ENCODE measurements around the gene HAPLN1. TPM values are rescaled to one million over a fixed set of nuclear protein-coding genes. Genes with fewer than 3 reads are reported as not detected.

The HAPLN1 gene
- polyA plus RNA-seq, 1 experiment = not detected

- no peak for DNase-seq (ENCODE audit: low read depth, low spot score)
- Histone ChIP-seq H3K27me3 (ENCODE audit: control insufficient read depth, insufficient read depth, low read length) (peaks cover 4% of the 10 kb centered on the region), H3K27ac (ENCODE audit: low read depth, low read length) (no peak overlapping the region), H3K4me3 (ENCODE audit: low read depth, low read length) (no peak overlapping the region), H3K9me3 (ENCODE audit: control insufficient read depth, insufficient read depth, low read length) (no peaks in the 10 kb centered on the region)
- POLR2A ChIA-PET = no interaction called here
- CTCF ChIA-PET = interaction anchor here (0.5 to 2.0 kb wide), 24 partner anchors 9 to 1465 kb away, joined by 3 to 10 read pairs (median 4); partner anchors contain the start of gene HAPLN1
- TF ChIP-seq CTCF (IDR thresholded peaks at IDR 0.05; ENCODE audit: low read depth, low read length) = peak; percentile 74
These were observed 8.6 kb downstream of the HAPLN1 start for GRCh38 chr5:83711982-83712601.

GRCh38 chr5:83709973-83710372, 10.7 kb downstream of the HAPLN1 start:
- no peak for DNase-seq (ENCODE audit: low read depth, low spot score)
- CTCF ChIA-PET = interaction anchor here (0.6 to 0.7 kb wide), 2 partner anchors 14 to 1638 kb away, joined by 3 read pairs; no protein-coding TSS in a partner anchor
- H3K27ac ChIP-seq (ENCODE audit: low read depth, low read length) = no peak overlapping the region
- no peak overlapping the region for H3K4me3 ChIP-seq (ENCODE audit: low read depth, low read length)
- peaks cover 4% of the 10 kb centered on the region for H3K27me3 ChIP-seq (ENCODE audit: control insufficient read depth, insufficient read depth, low read length)
- TF ChIP-seq CTCF (IDR thresholded peaks at IDR 0.05; ENCODE audit: low read depth, low read length) = no peak
- POLR2A ChIA-PET = no interaction called here
- no peaks in the 10 kb centered on the region; the same call in 1 of the 2 replicates for H3K9me3 ChIP-seq (ENCODE audit: control insufficient read depth, insufficient read depth, low read length)

- no peaks in the 10 kb centered on the region for H3K27me3 ChIP-seq (ENCODE audit: control insufficient read depth, insufficient read depth, low read length)
- H3K4me3 ChIP-seq (ENCODE audit: low read depth, low read length) = no peak overlapping the region
- ChIA-PET POLR2A (no interaction called here), CTCF (no interaction called here)
- H3K27ac ChIP-seq (ENCODE audit: low read depth, low read length) = no peak overlapping the region
- TF ChIP-seq CTCF (IDR thresholded peaks at IDR 0.05; ENCODE audit: low read depth, low read length) = no peak
- DNase-seq (ENCODE audit: low read depth, low spot score) = no peak
- H3K9me3 ChIP-seq (ENCODE audit: control insufficient read depth, insufficient read depth, low read length) = no peaks in the 10 kb centered on the region; the same call in 1 of the 2 replicates
These were observed 12.5 kb downstream of the HAPLN1 start for GRCh38 chr5:83708170-83708569.

GRCh38 chr5:83703059-83703458, 17.6 kb downstream of the HAPLN1 start:
- TF ChIP-seq CTCF (IDR thresholded peaks at IDR 0.05; ENCODE audit: low read depth, low read length) = no peak
- ChIA-PET CTCF (interaction anchor here (1.1 kb wide), 1 partner anchor 9 kb away, joined by 3 read pairs; no protein-coding TSS in a partner anchor), POLR2A (no interaction called here)
- Histone ChIP-seq H3K4me3 (ENCODE audit: low read depth, low read length) (no peak overlapping the region), H3K27ac (ENCODE audit: low read depth, low read length) (no peak overlapping the region), H3K9me3 (ENCODE audit: control insufficient read depth, insufficient read depth, low read length) (no peaks in the 10 kb centered on the region; the same call in 1 of the 2 replicates), H3K27me3 (ENCODE audit: control insufficient read depth, insufficient read depth, low read length) (no peaks in the 10 kb centered on the region)
- DNase-seq (ENCODE audit: low read depth, low spot score) = no peak

- DNase-seq (ENCODE audit: low read depth, low spot score) = no peak
- H3K4me3 ChIP-seq (ENCODE audit: low read depth, low read length) = no peak overlapping the region
- ChIA-PET CTCF (interaction anchor here (0.6 to 1.5 kb wide), 3 partner anchors 10 to 19 kb away, joined by 3 to 6 read pairs (median 5); no protein-coding TSS in a partner anchor), POLR2A (no interaction called here)
- H3K27me3 ChIP-seq (ENCODE audit: control insufficient read depth, insufficient read depth, low read length) = no peaks in the 10 kb centered on the region
- H3K9me3 ChIP-seq (ENCODE audit: control insufficient read depth, insufficient read depth, low read length) = no peaks in the 10 kb centered on the region; the same call in 1 of the 2 replicates
- TF ChIP-seq CTCF (IDR thresholded peaks at IDR 0.05; ENCODE audit: low read depth, low read length) = no peak
- no peak overlapping the region for H3K27ac ChIP-seq (ENCODE audit: low read depth, low read length)
These were observed 18.8 kb downstream of the HAPLN1 start for GRCh38 chr5:83701886-83702285.
